Thoracic aorta (tissue), 2 donors: ENCODE data around the gene SDK1. TPM values are rescaled to one million over a fixed set of nuclear protein-coding genes. Genes with fewer than 3 reads are reported as not detected.

Experiments
- ATAC-seq: fragments of 150-250 bp; one replicate; pipeline ENCODE4 v1.8.0; 2017; ENCODE audit warnings: low read depth; ENCODE audit not compliant: insufficient number of reproducible peaks, low FRiP score
- DNase-seq: peaks from one replicate; pipeline ENCODE4 v3.0.0-alpha.2; 2020; ENCODE audit warnings: low spot score
- H3K27ac ChIP-seq, 2 donors: fragments of 200-600 bp; sonication (generic); 1 replicate in 1 of 2; 2 replicates in 1 of 2; pipeline ENCODE4 v1.5.1; 2016; ENCODE audit warnings: mild to moderate bottlenecking in 2 of 2, moderate library complexity in 2 of 2
- H3K27me3 ChIP-seq: fragments of 200-600 bp; sonication (generic); replicated peaks from 2 replicates; pipeline ENCODE4 v1.6.0; 2016; ENCODE audit warnings: mild to moderate bottlenecking; ENCODE audit not compliant: insufficient read depth
- H3K36me3 ChIP-seq: fragments of 200-600 bp; sonication (generic); one replicate; pipeline ENCODE4 v1.5.1; 2016
- H3K4me1 ChIP-seq, 2 donors: fragments of 200-600 bp; sonication (generic); 1 replicate in 1 of 2; 2 replicates in 1 of 2; pipeline versions ENCODE4 v1.5.1 to v1.6.0; 2016; ENCODE audit warnings: low read depth in 2 of 2, mild to moderate bottlenecking in 1 of 2; ENCODE audit not compliant: control insufficient read depth in 1 of 2
- H3K4me3 ChIP-seq: fragments of 200-600 bp; sonication (generic); 2 replicates; pipeline ENCODE4 v1.5.1; 2016; ENCODE audit warnings: mild to moderate bottlenecking
- H3K9me3 ChIP-seq: fragments of 200-600 bp; sonication (generic); 2 replicates; pipeline ENCODE4 v1.5.1; 2016
- CTCF ChIP-seq: fragments of 200-600 bp; sonication (generic); IDR thresholded peaks from one replicate; pipeline ENCODE4 v1.5.1; 2019; ENCODE audit warnings: antibody characterized with exemption
- total RNA-seq, 2 donors: library from RNA; depleted of rRNA; stranded (reverse); fragments of >200 nt; gene quantifications; one replicate each; pipeline versions ENCODE4 v1.1.0 to v1.2.3, GENCODE V29; 2016

Gene SDK1
- total RNA-seq, 2 donors from 2014 or later = 27.5 to 29.2 TPM

GRCh38 chr7:3301831-3302618 is 973 bp downstream of the SDK1 start:
- Histone ChIP-seq H3K27me3 (no peaks in the 10 kb centered on the region), H3K27ac (peak overlapping the region; percentile 64 to 71), H3K9me3 (no peaks in the 10 kb centered on the region), H3K4me3 (peak overlapping the region; percentile 84), H3K36me3 (no peaks in the 10 kb centered on the region), H3K4me1 (peaks cover 7 to 37% of the 10 kb centered on the region in 2 donors)
- ATAC-seq (no peak), DNase-seq (no peak)
- TF ChIP-seq CTCF = peak; percentile 41

GRCh38 chr7:3302681-3303320 is 1.7 kb downstream of the SDK1 start:
- ATAC-seq (no peak), DNase-seq (no peak)
- Histone ChIP-seq H3K4me1 (peaks cover 7 to 45% of the 10 kb centered on the region in 2 donors), H3K27ac (peak overlapping the region; percentile 64 to 71), H3K9me3 (no peaks in the 10 kb centered on the region), H3K27me3 (no peaks in the 10 kb centered on the region), H3K4me3 (peak overlapping the region; percentile 84), H3K36me3 (no peaks in the 10 kb centered on the region)
- TF ChIP-seq CTCF = no peak

- ATAC-seq = no peak
- peak overlapping the region in 1 of 2 donors; percentile 34 for H3K27ac ChIP-seq
- DNase-seq = no peak
These were observed 3.1 kb downstream of the SDK1 start for GRCh38 chr7:3304131-3304530.

GRCh38 chr7:3307435-3307834 is 6.4 kb downstream of the SDK1 start:
- peak overlapping the region in 1 of 2 donors; percentile 45 for H3K27ac ChIP-seq
- no peaks in the 10 kb centered on the region for H3K36me3 ChIP-seq
- H3K4me3 ChIP-seq = no peak overlapping the region
- ATAC-seq (no peak), DNase-seq (no peak)
- peaks cover 3 to 53% of the 10 kb centered on the region in 2 donors for H3K4me1 ChIP-seq
- H3K9me3 ChIP-seq = no peaks in the 10 kb centered on the region
- TF ChIP-seq CTCF = no peak
- no peaks in the 10 kb centered on the region for H3K27me3 ChIP-seq

More at GRCh38 chr7:3304131-3304530, 3.1 kb downstream of the SDK1 start:
- Histone ChIP-seq H3K4me3 (peak overlapping the region; percentile 28), H3K36me3 (no peaks in the 10 kb centered on the region), H3K27me3 (no peaks in the 10 kb centered on the region), H3K4me1 (peaks cover 7 to 51% of the 10 kb centered on the region in 2 donors), H3K9me3 (no peaks in the 10 kb centered on the region)
- no peak for TF ChIP-seq CTCF

- ATAC-seq = no peak
- Histone ChIP-seq H3K27me3 (no peaks in the 10 kb centered on the region), H3K4me1 (peaks cover 3 to 49% of the 10 kb centered on the region in 2 donors), H3K27ac (no peak overlapping the region), H3K4me3 (no peak overlapping the region), H3K36me3 (no peaks in the 10 kb centered on the region), H3K9me3 (no peaks in the 10 kb centered on the region)
- DNase-seq = no peak
- TF ChIP-seq CTCF = no peak
These were observed 8.1 kb downstream of the SDK1 start for GRCh38 chr7:3309140-3309539.
